HuH-7.5 (cell line): ENCODE data around the gene CERS6.

Experiments used
- DNase-seq: peaks from one replicate; pipeline ENCODE4 v3.0.0; 2011; ENCODE audit warnings: low spot score

The CERS6 gene

DNA sequence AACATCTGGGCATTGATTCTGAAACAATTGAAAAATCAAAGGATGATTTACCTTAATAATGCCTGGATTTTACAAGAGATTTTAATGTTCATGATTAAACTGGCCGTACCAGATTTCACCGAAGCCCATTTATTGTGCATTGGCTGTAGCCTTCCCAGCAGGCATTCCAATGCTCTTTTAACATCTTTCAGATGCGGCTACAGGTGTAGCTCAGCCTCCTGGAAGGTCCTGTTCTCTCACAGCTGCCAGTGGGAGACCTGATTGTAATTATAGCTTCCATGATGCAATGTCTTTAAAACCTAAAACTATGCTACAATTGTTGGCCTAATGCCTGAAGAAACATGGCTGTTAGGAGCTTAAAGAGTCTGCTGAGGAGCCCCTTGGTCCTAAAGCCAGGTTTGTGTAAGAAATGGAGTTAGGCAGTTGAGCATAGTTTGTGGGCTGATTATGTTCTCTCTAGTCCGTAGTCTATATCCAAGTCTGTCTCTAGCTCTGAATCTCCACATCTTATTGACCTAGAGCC, 147.4 kb downstream of the CERS6 start:
- no peak for DNase-seq

GRCh38 chr2:168604252-168604651, 148.2 kb downstream of the CERS6 start:
- no peak for DNase-seq

DNA sequence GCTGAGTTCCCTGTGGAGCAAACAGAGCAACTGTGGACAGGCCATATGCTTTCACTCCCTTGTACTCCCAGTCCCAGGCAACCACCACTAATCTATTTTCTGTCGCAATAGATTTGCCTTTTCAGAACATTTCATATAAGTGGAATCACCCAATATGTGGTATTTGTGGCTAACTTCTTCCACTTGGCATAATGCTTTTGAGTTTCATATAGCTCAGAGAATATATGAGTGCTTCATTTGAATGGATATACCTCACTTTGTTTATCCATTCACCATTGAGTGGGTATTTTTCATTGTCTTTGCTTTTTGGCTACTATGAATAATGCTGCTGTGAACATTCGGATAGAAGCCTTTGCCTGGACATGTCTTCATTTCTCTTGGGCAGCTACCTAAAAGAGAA, 151.9 kb downstream of the CERS6 start:
- DNase-seq: no peak

DNA sequence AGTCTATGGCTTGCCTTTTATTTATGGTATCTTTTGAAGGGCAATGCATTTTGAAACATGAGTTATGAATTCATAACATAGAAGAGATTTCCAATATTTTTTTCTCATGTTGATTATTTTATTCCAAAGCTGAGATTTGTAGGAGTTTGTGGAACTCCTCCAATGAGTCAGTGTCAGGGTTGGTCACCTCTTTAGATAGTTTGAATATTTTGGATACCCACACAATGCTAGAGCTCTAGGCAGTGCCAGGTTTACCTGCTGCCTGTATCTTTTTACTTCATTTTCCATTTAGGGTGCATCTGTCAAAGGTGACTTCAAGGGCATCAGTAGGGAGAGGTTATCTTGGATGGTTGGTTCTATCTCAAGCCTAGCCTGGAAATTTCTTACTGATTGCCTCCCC, 152.7 kb downstream of the CERS6 start:
- no peak for DNase-seq

DNA sequence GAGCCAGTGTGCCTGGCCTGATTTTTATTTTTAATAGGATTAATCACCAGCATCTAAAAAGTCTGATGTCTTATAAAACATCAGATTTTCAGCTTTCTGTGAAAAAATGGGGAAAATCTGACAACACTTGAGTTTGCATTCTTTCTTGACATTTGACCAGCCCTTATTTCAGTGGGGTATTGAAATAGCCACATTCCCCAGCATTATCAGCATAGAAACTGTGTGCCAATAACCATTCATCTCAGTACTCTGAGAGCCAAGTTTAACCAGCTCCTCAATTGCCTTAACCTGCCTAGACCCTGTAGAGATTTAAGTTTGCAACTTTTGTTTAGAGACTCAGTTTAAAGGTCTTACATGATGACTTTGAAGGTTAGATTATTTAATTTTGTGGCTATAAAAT, 155.0 kb downstream of the CERS6 start:
- DNase-seq: no peak

DNA sequence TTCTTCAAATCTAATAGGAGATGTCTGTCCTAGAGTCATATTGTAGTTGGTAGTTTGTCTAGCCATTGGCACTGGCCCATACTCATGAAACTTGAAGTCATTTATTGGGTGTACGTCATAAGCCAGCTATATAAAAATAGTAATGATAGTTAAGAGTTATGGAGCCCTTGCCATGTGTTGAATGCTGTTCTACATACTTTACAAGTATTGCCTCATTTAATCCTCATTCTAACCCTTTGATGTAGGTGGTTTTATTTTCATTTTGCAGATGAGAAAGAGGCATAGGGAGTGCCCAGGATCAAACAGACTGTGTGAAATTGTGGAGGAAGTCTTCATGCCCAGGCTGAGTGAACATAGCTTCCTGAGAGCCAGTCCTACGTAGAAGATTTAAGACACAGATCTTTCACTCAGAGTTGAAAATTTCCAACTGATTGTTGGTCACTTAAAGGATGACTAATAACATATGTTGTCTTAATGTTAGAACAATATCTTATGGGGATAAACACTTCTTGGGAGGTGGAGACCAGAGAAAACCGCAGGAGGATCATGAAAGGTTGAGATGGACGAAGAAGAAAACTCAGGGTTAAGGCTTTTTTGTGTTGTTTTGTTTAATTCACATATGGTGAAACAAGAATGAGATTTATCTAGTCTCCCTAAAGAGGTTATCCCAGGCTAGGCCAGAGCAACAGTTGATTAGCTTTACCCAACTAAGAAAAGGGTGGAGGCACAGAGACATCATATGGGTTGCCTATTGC, 156.0 kb downstream of the CERS6 start:
- DNase-seq: no peak

- DNase-seq: no peak
Observed at GRCh38 chr2:168612719-168613118, 156.6 kb downstream of the CERS6 start.

DNA sequence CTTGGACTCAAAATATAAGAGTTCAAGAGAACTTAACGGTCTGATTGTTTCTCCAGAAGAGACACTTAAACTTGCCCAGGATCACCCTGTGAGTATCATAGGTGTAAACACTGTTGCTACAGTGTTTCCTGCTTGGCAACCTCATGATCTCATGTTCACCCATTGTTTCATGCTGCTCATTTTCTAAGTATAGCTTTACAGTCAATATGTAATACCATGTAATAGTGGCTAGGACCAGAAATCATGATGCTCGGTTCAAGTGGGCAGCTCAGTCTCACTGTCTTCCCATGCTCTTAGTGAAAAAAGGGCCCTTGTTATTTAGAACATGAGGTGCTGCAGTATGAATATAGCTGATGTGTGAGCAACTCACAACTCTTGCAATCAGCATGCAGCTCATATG, 157.5 kb downstream of the CERS6 start:
- no peak for DNase-seq

- no peak for DNase-seq
Observed at GRCh38 chr2:168614172-168615018, 158.3 kb downstream of the CERS6 start.

- no peak for DNase-seq
Observed at GRCh38 chr2:168620554-168620953, 164.5 kb downstream of the CERS6 start.

DNA sequence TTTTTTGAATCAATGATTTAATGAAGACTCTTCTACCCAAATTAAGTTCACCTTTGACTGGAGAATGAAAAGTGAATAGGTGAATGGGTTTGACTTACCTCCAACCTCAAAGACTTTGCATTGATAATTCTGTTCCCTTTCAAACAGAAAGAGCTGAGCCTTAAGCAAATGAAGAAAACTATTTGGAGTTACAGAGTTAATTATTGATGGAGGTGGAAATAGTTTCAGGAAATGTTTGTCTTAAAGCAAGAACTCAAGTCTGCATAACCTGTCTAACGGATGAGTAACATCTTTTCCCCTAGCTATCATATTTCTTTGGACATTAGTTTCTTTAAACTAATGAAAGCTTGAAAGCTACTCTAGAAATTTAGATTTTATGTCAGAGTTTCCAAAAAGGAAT, 166.5 kb downstream of the CERS6 start:
- DNase-seq: no peak

GRCh38 chr2:168624028-168624427, 168.0 kb downstream of the CERS6 start:
- DNase-seq: no peak

DNA sequence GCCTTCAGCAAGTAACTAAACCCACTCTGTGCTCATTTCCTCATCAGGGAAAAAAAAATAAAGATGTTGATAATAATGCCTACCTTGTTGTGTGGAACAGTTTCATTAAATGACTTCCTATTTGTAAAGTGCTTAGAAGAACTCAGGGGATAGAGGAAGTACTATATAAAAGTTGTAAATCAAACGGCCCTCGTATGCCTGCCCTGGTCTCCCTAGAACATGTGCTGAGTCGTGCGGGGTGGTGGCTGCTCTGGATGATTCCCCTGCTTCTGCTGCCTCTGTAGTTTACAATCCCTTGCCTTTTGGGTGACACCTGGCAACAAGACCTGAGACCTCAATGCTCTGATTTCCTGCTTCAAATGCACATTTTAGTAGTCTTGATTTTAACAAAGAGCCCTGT, 170.0 kb downstream of the CERS6 start:
- DNase-seq: no peak

DNA sequence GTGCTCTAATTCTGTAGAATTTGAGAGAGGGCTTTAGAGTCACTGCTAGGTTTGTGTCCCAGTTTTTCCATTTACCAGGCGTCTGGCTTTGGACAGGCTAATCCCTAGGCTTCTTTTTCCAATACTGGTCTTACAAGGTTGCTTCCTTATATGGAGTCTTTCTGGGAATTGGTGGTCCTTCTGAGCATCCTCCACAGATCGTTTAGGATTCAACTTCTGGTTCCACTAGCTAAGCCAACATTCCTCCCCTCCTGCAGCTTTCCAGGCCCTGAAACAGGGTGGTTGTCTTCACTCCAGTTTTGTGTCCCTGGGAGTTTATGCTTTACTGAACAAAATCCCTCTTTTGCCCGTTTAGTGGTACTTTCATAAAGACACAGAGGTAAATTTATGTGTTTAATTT, 170.6 kb downstream of the CERS6 start:
- no peak for DNase-seq

- DNase-seq: no peak
Observed at GRCh38 chr2:168632709-168633121, 176.6 kb downstream of the CERS6 start.

- DNase-seq: no peak
Observed at GRCh38 chr2:168633200-168633599, 177.1 kb downstream of the CERS6 start.

DNA sequence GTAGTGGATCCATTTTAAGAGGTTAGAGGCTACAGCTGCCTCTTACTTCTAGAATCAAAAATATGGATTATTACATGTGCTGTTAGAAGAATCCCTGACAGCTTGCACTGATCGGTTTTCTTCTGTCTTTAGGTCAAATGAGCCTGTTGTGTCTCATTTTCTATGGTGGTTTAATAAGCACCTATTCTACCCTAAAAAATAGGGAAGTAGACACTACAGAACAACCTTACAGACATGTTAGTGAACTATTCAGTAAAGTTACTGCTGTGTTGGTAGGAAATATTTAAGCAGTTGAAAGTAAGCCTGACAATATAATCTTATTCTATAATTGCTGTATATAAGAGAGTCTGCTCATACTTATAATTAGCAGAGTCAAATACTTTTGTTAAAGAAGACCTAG, 177.8 kb downstream of the CERS6 start:
- DNase-seq: no peak

DNA sequence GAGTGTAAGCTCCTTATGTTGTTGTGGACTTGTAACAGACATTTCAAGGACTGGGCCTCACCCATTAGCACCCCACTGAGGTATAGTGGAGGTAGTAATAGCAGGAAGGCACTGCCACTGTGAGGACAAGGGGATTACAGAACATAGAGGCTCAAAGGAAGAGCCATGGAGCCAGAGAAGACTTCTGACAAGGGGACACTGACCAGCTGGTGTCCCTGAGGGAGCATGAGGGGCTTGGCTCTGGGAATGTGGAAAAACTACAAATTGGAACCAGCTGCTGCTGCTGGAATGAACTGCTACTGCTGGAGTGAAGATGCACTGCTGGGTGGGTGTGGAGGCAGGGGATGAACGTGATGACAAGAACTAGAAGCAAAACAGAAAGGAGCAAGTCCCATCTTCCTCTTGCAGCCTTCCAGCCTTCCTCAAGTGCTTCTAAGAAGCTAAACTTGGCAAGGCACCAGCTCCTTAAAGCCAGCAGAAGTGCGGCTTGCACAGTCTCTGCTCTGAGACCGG, 179.0 kb downstream of the CERS6 start:
- no peak for DNase-seq

DNA sequence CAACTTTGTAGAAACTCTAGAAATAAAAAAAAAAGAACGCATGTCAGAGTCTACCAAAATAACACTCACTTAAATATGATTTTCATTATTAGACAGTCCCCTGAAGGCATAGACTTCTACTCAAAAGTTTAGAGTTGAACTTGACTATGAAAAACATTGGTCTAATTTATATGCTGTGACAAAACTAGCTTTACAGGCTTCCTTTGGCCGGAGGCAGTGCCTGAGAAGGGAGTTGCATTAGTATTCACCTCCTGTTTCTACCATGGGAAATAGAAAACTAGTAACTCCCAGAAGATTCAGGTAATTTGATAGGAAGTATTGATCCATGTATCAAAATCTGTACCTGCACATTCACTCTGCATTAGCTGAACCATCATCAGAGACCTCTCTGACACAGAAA, 182.9 kb downstream of the CERS6 start:
- DNase-seq: no peak

- DNase-seq: no peak
Observed at GRCh38 chr2:168639441-168639898, 183.4 kb downstream of the CERS6 start.

DNA sequence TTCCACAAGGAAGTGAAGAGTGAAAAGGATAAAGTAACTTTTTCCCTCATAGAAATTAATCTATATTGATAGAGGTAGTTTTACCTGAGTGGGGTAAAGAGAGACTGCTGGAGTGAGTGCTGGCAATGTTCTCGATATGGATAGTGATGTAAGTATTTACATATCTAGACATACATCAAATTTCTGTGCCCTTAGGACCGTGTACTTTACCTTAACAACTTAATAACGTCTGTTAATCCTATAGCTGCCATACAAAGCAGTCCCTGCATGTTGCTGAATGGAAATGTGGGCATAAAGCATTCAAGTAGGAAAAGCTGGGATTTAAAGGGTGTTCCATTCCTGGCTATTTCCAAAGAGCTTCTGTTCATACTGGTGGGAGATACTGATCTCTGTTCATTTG, 184.0 kb downstream of the CERS6 start:
- DNase-seq: no peak

GRCh38 chr2:168641636-168642035, 185.6 kb downstream of the CERS6 start:
- no peak for DNase-seq

DNA sequence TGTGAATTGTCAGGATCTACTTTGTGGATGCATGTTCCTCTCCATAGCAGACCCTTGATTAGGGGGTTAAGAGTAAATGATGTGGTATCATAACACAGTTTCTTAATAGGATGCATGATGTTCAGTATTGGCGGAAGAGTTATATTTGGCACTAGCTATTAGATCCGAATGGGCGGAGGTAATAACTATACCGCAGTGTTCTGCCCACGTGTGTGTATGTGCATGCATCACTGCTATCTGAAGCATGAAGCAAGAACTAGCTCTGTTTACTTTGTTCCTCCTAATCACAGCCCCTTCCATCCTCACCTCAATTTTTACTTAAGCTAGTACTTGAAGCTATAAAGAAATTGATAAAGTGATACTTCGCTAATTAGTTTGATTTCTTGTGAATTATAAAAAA, 186.8 kb downstream of the CERS6 start:
- DNase-seq: no peak
